ENCODE results near the gene TXNRD1.

TXNRD1 gene

GRCh38 chr12:104317538-104318210 is 102.1 kb downstream of the TXNRD1 start:
- no peaks in the 10 kb centered on the region for H3K9me3 ChIP-seq (ENCODE audit: control insufficient read depth, insufficient read depth, low read length)
- H3K27ac ChIP-seq (ENCODE audit: low read depth, low read length), result no peak overlapping the region
- H3K79me2 ChIP-seq (ENCODE audit: control insufficient read depth, low read length), result peaks cover 6% of the 10 kb centered on the region; the same call in 1 of the 2 replicates
- H3K27me3 ChIP-seq (ENCODE audit: control insufficient read depth, low read length), result no peaks in the 10 kb centered on the region
- no peaks in the 10 kb centered on the region for H3K9me2 ChIP-seq (replicated peaks; ENCODE audit: control insufficient read depth, low read length)
- TF ChIP-seq EZH2phosphoT487 (IDR thresholded peaks at IDR 0.05; ENCODE audit: borderline replicate concordance, low read length), result no peak
- TF ChIP-seq, protein P1, sequence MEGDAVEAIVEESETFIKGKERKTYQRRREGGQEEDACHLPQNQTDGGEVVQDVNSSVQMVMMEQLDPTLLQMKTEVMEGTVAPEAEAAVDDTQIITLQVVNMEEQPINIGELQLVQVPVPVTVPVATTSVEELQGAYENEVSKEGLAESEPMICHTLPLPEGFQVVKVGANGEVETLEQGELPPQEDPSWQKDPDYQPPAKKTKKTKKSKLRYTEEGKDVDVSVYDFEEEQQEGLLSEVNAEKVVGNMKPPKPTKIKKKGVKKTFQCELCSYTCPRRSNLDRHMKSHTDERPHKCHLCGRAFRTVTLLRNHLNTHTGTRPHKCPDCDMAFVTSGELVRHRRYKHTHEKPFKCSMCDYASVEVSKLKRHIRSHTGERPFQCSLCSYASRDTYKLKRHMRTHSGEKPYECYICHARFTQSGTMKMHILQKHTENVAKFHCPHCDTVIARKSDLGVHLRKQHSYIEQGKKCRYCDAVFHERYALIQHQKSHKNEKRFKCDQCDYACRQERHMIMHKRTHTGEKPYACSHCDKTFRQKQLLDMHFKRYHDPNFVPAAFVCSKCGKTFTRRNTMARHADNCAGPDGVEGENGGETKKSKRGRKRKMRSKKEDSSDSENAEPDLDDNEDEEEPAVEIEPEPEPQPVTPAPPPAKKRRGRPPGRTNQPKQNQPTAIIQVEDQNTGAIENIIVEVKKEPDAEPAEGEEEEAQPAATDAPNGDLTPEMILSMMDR (IDR thresholded peaks at IDR 0.05; ENCODE audit: low read depth, low read length, poor library complexity, severe bottlenecking), result no peak
- peaks cover 91% of the 10 kb centered on the region for H3K36me3 ChIP-seq (ENCODE audit: control insufficient read depth, low read length)
- H3K4me2 ChIP-seq (ENCODE audit: low read length), result no peak overlapping the region
- H3F3A ChIP-seq (ENCODE audit: control insufficient read depth, insufficient read depth), result no peaks in the 10 kb centered on the region
- no peak overlapping the region for H3K4me3 ChIP-seq (ENCODE audit: low read length)
- H4K20me1 ChIP-seq (ENCODE audit: control insufficient read depth, insufficient read depth, low read depth, low read length), result no peaks in the 10 kb centered on the region
- no peaks in the 10 kb centered on the region for H3K4me1 ChIP-seq (ENCODE audit: control insufficient read depth, low read length)

- H3K4me1 ChIP-seq (ENCODE audit: control insufficient read depth, low read length), result no peaks in the 10 kb centered on the region
- no peaks in the 10 kb centered on the region for H3K9me3 ChIP-seq (ENCODE audit: control insufficient read depth, insufficient read depth, low read length)
- TF ChIP-seq, protein P1 (IDR thresholded peaks at IDR 0.05; ENCODE audit: low read depth, low read length, poor library complexity, severe bottlenecking), result no peak
- TF ChIP-seq EZH2phosphoT487 (IDR thresholded peaks at IDR 0.05; ENCODE audit: borderline replicate concordance, low read length), result no peak
- H4K20me1 ChIP-seq (ENCODE audit: control insufficient read depth, insufficient read depth, low read depth, low read length), result no peaks in the 10 kb centered on the region
- no peaks in the 10 kb centered on the region for H3F3A ChIP-seq (ENCODE audit: control insufficient read depth, insufficient read depth)
- H3K27ac ChIP-seq (ENCODE audit: low read depth, low read length), result no peak overlapping the region
- peaks cover 6% of the 10 kb centered on the region; the same call in 1 of the 2 replicates for H3K79me2 ChIP-seq (ENCODE audit: control insufficient read depth, low read length)
- peaks cover 80% of the 10 kb centered on the region for H3K36me3 ChIP-seq (ENCODE audit: control insufficient read depth, low read length)
- no peak overlapping the region for H3K4me3 ChIP-seq (ENCODE audit: low read length)
- no peaks in the 10 kb centered on the region for H3K9me2 ChIP-seq (replicated peaks; ENCODE audit: control insufficient read depth, low read length)
- no peak overlapping the region for H3K4me2 ChIP-seq (ENCODE audit: low read length)
- H3K27me3 ChIP-seq (ENCODE audit: control insufficient read depth, low read length), result no peaks in the 10 kb centered on the region
Observed at GRCh38 chr12:104319028-104319427, 103.4 kb downstream of the TXNRD1 start.

- Histone ChIP-seq H3K4me3 (ENCODE audit: low read length) (no peak overlapping the region), H3K36me3 (ENCODE audit: control insufficient read depth, low read length) (peaks cover 79% of the 10 kb centered on the region), H4K20me1 (ENCODE audit: control insufficient read depth, insufficient read depth, low read depth, low read length) (no peaks in the 10 kb centered on the region), H3K27ac (ENCODE audit: low read depth, low read length) (no peak overlapping the region), H3K4me1 (ENCODE audit: control insufficient read depth, low read length) (no peaks in the 10 kb centered on the region), H3K9me3 (ENCODE audit: control insufficient read depth, insufficient read depth, low read length) (no peaks in the 10 kb centered on the region), H3K79me2 (ENCODE audit: control insufficient read depth, low read length) (peaks cover 6% of the 10 kb centered on the region; the same call in 1 of the 2 replicates), H3K4me2 (ENCODE audit: low read length) (no peak overlapping the region), H3F3A (ENCODE audit: control insufficient read depth, insufficient read depth) (no peaks in the 10 kb centered on the region), H3K27me3 (ENCODE audit: control insufficient read depth, low read length) (no peaks in the 10 kb centered on the region), H3K9me2 (replicated peaks; ENCODE audit: control insufficient read depth, low read length) (no peaks in the 10 kb centered on the region)
- TF ChIP-seq, protein P1 (IDR thresholded peaks at IDR 0.05; ENCODE audit: low read depth, low read length, poor library complexity, severe bottlenecking), result no peak
- TF ChIP-seq EZH2phosphoT487 (IDR thresholded peaks at IDR 0.05; ENCODE audit: borderline replicate concordance, low read length), result no peak
Observed at GRCh38 chr12:104319918-104320626, 104.5 kb downstream of the TXNRD1 start.

All from DOHH2 (cell line).